PC-3 (cell line): ENCODE measurements around the gene MAU2. TPM values are rescaled to one million over a fixed set of nuclear protein-coding genes. Genes with fewer than 3 reads are reported as not detected.

Experiments used
- ATAC-seq: fragments of 200-7000 bp; cut with Tn5 transposase; 2 replicates; pipeline ENCODE4 v1.9.1; 2020; ENCODE audit warnings: mild to moderate bottlenecking, moderate library complexity
- BruUV-seq: library from RNA; stranded (reverse); fragments of 400-500 nt; replicated peaks from 2 replicates; lab custom pipeline; 2021; lab: Mats Ljungman, UMichigan
- CTCF ChIA-PET: fragments of 300-600 bp; sonication (Branson Sonifier 250); formaldehyde crosslinking; loops from one replicate; lab custom pipeline; 2022; ENCODE audit warnings: antibody characterized with exemption; lab: Charles Lee
- POLR2A ChIA-PET: fragments of 300-600 bp; sonication (Branson Sonifier 250); formaldehyde crosslinking; loops from one replicate; lab custom pipeline; 2022; ENCODE audit warnings: antibody characterized with exemption; ENCODE audit not compliant: unreplicated experiment; lab: Charles Lee
- DNase-seq: peaks from one replicate; pipeline ENCODE4 v3.0.0-alpha.2; 2015
- H2AFZ ChIP-seq: fragments of 300-600 bp; sonication (generic); 2 replicates; pipeline ENCODE4 v1.6.0; 2016; ENCODE audit warnings: antibody characterized with exemption, low read length
- H3F3A ChIP-seq: fragments of 300-600 bp; sonication (generic); one replicate; pipeline ENCODE4 v1.6.0; 2017; ENCODE audit warnings: antibody characterized with exemption, low read length, control low read depth, mild to moderate bottlenecking; ENCODE audit not compliant: unreplicated experiment
- H3K27ac ChIP-seq: fragments of 300-600 bp; sonication (generic); 2 replicates; pipeline ENCODE4 v1.5.1; 2016; ENCODE audit warnings: mild to moderate bottlenecking, low read length
- H3K27me3 ChIP-seq: fragments of 300-600 bp; sonication (generic); 2 replicates; pipeline ENCODE4 v1.6.1; 2016; ENCODE audit warnings: low read length, mixed read lengths
- H3K36me3 ChIP-seq: fragments of 300-600 bp; sonication (generic); 2 replicates; pipeline ENCODE4 v1.6.1; 2016; ENCODE audit warnings: low read depth, mixed run types, low read length, mixed read lengths
- H3K4me1 ChIP-seq: fragments of 300-600 bp; sonication (generic); 2 replicates; pipeline ENCODE4 v1.5.1; 2016; ENCODE audit warnings: low read length; ENCODE audit not compliant: insufficient read depth
- H3K4me2 ChIP-seq: fragments of 300-600 bp; sonication (generic); 2 replicates; pipeline ENCODE4 v1.6.0; 2016; ENCODE audit warnings: low read length
- H3K4me3 ChIP-seq: fragments of 300-600 bp; sonication (generic); 2 replicates; pipeline ENCODE4 v1.5.1; 2016; ENCODE audit warnings: mild to moderate bottlenecking, low read length, mixed read lengths
- H3K79me2 ChIP-seq: fragments of 300-600 bp; sonication (generic); 2 replicates; pipeline ENCODE4 v1.6.1; 2017; ENCODE audit warnings: low read length, mixed read lengths
- H3K9ac ChIP-seq: fragments of 300-600 bp; sonication (generic); 2 replicates; pipeline ENCODE4 v1.6.0; 2016; ENCODE audit warnings: mild to moderate bottlenecking, low read length
- H3K9me2 ChIP-seq: fragments of 300-600 bp; sonication (generic); replicated peaks from 2 replicates; pipeline ENCODE4 v1.6.1; 2016; ENCODE audit warnings: mixed run types, low read length, mixed read lengths
- H3K9me3 ChIP-seq: fragments of 300-600 bp; sonication (generic); 2 replicates; pipeline ENCODE4 v1.6.1; 2016; ENCODE audit warnings: low read length, mixed read lengths
- H4K20me1 ChIP-seq: fragments of 300-600 bp; sonication (generic); 2 replicates; pipeline ENCODE4 v1.6.1; 2016; ENCODE audit warnings: low read length, mixed read lengths
- EZH2 ChIP-seq: fragments of 300-600 bp; sonication (generic); IDR thresholded peaks from one replicate; pipeline ENCODE4 v1.6.1; 2017; ENCODE audit warnings: antibody characterized with exemption, mild to moderate bottlenecking, low read length; ENCODE audit not compliant: unreplicated experiment
- EZH2phosphoT487 ChIP-seq: fragments of 300-600 bp; sonication (generic); IDR thresholded peaks from 2 replicates; pipeline ENCODE4 v1.6.1; 2018; ENCODE audit warnings: mild to moderate bottlenecking, antibody characterized with exemption, low read length, borderline replicate concordance
- intact Hi-C: fragments of 100-400 bp; cut with micrococcal nuclease; formaldehyde crosslinking; loops from 2 replicates; pipeline ENCODE4 v1.9.0; 2023
- total RNA-seq: library from RNA; depleted of rRNA; stranded (reverse); fragments of >200 nt; gene quantifications from 2 replicates; pipeline ENCODE4 v1.2.3, GENCODE V29; 2014
- TF ChIP-seq, protein P1 (sequence below): fragments of 300-600 bp; sonication (generic); conservative IDR thresholded peaks from 2 replicates; pipeline ENCODE4 v1.5.1; 2017; ENCODE audit warnings: antibody characterized with exemption, low read depth, mild to moderate bottlenecking, low read length

MAU2 gene
- total RNA-seq, 1 experiment from 2014 or later, result 32.6 TPM

DNA sequence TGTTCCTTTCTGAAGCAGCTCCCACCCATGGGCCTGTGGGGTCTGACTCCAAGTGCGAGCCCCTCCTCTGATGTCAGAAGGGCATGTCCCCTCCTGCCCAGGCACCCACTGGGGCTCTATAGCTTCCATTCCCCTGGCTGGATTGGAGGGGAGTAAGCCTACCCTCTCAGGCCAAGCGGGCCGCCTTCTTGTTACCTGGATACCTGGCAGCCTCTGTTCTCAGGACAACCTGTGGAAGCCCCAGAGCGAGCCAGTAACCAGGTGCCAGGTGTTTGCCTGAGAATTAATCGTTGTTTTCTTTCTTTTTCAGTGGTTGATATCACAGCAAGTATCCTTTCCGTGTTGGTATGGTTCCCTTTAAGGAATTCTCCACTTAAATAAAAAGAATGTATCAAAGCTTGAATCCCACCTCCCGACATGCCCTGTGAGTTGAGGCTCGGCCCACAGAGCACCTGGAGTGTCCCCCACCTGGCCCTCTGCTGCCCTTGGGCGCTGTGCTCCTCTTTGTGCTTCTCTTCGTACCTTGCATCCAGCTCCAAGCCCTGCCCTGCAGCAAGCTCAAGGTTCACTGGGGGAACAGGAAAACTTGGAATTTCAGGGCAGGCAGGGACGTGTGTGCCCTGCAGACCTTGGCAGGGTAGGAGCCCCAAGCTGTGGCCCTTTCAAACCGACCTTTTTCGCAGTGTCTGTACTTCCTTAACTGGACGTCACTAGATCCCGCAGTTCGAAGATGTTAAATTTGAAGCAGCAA is 15.0 kb downstream of the MAU2 start:
- Histone ChIP-seq H4K20me1 (no peaks in the 10 kb centered on the region), H3F3A (no peaks in the 10 kb centered on the region), H3K79me2 (0 out of 2 replicates have a peak, but pooled peaks cover 4% of the 10 kb centered on the region), H2AFZ (no peak overlapping the region), H3K4me1 (no peaks in the 10 kb centered on the region), H3K27me3 (no peaks in the 10 kb centered on the region), H3K9me2 (no peaks in the 10 kb centered on the region), H3K27ac (no peak overlapping the region), H3K4me2 (no peak overlapping the region), H3K9ac (no peak overlapping the region), H3K36me3 (peaks cover 19% of the 10 kb centered on the region; the same call in 1 of the 2 replicates), H3K9me3 (no peaks in the 10 kb centered on the region), H3K4me3 (no peak overlapping the region)
- ATAC-seq, result no peak
- ChIA-PET POLR2A (no interaction called here), CTCF (no interaction called here)
- BruUV-seq, result no TSS peak
- TF ChIP-seq EZH2, result no peak
- TF ChIP-seq, protein P1, sequence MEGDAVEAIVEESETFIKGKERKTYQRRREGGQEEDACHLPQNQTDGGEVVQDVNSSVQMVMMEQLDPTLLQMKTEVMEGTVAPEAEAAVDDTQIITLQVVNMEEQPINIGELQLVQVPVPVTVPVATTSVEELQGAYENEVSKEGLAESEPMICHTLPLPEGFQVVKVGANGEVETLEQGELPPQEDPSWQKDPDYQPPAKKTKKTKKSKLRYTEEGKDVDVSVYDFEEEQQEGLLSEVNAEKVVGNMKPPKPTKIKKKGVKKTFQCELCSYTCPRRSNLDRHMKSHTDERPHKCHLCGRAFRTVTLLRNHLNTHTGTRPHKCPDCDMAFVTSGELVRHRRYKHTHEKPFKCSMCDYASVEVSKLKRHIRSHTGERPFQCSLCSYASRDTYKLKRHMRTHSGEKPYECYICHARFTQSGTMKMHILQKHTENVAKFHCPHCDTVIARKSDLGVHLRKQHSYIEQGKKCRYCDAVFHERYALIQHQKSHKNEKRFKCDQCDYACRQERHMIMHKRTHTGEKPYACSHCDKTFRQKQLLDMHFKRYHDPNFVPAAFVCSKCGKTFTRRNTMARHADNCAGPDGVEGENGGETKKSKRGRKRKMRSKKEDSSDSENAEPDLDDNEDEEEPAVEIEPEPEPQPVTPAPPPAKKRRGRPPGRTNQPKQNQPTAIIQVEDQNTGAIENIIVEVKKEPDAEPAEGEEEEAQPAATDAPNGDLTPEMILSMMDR, result no peak
- no peak for TF ChIP-seq EZH2phosphoT487
- DNase-seq, result no peak
- intact Hi-C loops, result no loop called here

DNA sequence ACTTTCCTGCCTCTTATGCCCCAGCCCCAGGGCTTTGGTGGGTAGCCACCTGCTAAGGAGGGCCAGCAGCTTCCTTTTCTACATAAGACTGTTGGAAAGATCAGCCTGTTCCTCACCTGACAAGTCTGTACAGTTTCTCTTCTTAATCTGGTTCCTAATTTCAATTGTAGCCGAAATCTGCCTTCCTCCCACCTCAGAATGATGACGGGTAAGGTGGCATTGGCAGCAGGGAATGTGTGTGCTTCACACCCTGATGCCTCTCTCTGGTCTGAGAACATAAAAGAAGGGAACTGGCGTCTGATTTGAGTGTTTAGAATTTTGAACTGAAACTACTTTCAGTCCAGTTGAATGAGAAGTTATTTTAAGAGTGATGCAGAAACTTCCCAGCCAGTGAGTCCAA is 16.0 kb downstream of the MAU2 start:
- no TSS peak for BruUV-seq
- no peak for ATAC-seq
- ChIA-PET CTCF (no interaction called here), POLR2A (no interaction called here)
- Histone ChIP-seq H3K4me3 (no peak overlapping the region), H3K27ac (no peak overlapping the region), H3K4me1 (no peaks in the 10 kb centered on the region), H3K27me3 (no peaks in the 10 kb centered on the region), H3K9me3 (no peaks in the 10 kb centered on the region), H4K20me1 (no peaks in the 10 kb centered on the region), H3K9ac (no peak overlapping the region), H3K36me3 (peaks cover 17% of the 10 kb centered on the region; the same call in 1 of the 2 replicates), H3K9me2 (no peaks in the 10 kb centered on the region), H3K79me2 (no peaks in the 10 kb centered on the region), H3F3A (no peaks in the 10 kb centered on the region), H2AFZ (no peak overlapping the region), H3K4me2 (no peak overlapping the region)
- DNase-seq, result no peak
- TF ChIP-seq EZH2phosphoT487 (no peak), EZH2 (no peak)
- TF ChIP-seq, protein P1, result no peak
- intact Hi-C loops, result no loop called here

DNA sequence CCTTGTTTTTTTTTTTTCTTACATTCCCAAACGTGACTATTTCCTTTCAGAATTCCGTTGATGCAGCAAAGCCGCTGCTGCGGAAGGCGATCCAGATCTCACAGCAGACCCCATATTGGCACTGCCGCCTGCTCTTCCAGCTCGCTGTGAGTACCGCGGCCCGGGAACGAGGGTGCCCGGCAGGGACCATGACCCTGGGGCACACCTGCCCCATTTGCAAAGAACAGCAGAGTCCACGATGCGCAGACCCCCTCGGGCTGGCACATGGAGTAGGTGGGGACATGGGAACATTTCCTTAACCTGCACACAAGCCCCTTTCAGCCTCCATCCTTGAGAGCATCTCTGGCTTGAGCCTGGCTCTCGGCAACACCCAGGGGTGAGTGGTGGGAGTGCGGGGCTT is 16.5 kb downstream of the MAU2 start:
- H4K20me1 ChIP-seq, result no peaks in the 10 kb centered on the region
- no peaks in the 10 kb centered on the region for H3K79me2 ChIP-seq
- H2AFZ ChIP-seq, result no peak overlapping the region
- H3K27ac ChIP-seq, result no peak overlapping the region
- CTCF ChIA-PET, result no interaction called here
- no peak overlapping the region for H3K4me2 ChIP-seq
- DNase-seq (no peak), ATAC-seq (no peak)
- H3K4me1 ChIP-seq, result no peaks in the 10 kb centered on the region
- H3K27me3 ChIP-seq, result no peaks in the 10 kb centered on the region
- POLR2A ChIA-PET, result no interaction called here
- no peaks in the 10 kb centered on the region for H3K9me2 ChIP-seq
- no peak overlapping the region for H3K9ac ChIP-seq
- H3K9me3 ChIP-seq, result no peaks in the 10 kb centered on the region
- no peak for TF ChIP-seq EZH2
- TF ChIP-seq, protein P1, result no peak
- no peak for TF ChIP-seq EZH2phosphoT487
- H3K36me3 ChIP-seq, result peaks cover 15% of the 10 kb centered on the region; the same call in 1 of the 2 replicates
- intact Hi-C loops, result no loop called here
- no peaks in the 10 kb centered on the region for H3F3A ChIP-seq
- BruUV-seq, result no TSS peak
- H3K4me3 ChIP-seq, result no peak overlapping the region
